ENCODE measurements around the gene TXLNA. TPM values are rescaled to one million over a fixed set of nuclear protein-coding genes. Genes with fewer than 3 reads are reported as not detected.

The TXLNA gene
- polyA plus RNA-seq, 1 experiment = 38.5 TPM

GRCh38 chr1:32215629-32216480, 36.4 kb downstream of the TXLNA start:
- Histone ChIP-seq H3K4me3 (ENCODE audit: low read depth, low read length) (no peak overlapping the region), H3K36me3 (ENCODE audit: control insufficient read depth, insufficient read depth, low read length) (peaks cover 21% of the 10 kb centered on the region), H3K27me3 (ENCODE audit: control insufficient read depth, insufficient read depth, low read length) (no peaks in the 10 kb centered on the region)
- TF ChIP-seq, protein P1, sequence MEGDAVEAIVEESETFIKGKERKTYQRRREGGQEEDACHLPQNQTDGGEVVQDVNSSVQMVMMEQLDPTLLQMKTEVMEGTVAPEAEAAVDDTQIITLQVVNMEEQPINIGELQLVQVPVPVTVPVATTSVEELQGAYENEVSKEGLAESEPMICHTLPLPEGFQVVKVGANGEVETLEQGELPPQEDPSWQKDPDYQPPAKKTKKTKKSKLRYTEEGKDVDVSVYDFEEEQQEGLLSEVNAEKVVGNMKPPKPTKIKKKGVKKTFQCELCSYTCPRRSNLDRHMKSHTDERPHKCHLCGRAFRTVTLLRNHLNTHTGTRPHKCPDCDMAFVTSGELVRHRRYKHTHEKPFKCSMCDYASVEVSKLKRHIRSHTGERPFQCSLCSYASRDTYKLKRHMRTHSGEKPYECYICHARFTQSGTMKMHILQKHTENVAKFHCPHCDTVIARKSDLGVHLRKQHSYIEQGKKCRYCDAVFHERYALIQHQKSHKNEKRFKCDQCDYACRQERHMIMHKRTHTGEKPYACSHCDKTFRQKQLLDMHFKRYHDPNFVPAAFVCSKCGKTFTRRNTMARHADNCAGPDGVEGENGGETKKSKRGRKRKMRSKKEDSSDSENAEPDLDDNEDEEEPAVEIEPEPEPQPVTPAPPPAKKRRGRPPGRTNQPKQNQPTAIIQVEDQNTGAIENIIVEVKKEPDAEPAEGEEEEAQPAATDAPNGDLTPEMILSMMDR (IDR thresholded peaks at IDR 0.05; ENCODE audit: insufficient read depth, low read depth, low read length) = peak; percentile 90
- DNase-seq (ENCODE audit: low read depth) = no peak
- ChIA-PET CTCF (interaction anchor here (0.6 to 4.0 kb wide), 42 partner anchors 8 to 198 kb away, joined by 3 to 35 read pairs (median 5); partner anchors contain the start of genes BSDC1, CCDC28B, FAM167B and HDAC1), POLR2A (interaction anchor here (0.5 to 0.8 kb wide), 4 partner anchors 20 to 120 kb away, joined by 3 to 17 read pairs (median 6); partner anchors contain the start of gene MARCKSL1)

DNA sequence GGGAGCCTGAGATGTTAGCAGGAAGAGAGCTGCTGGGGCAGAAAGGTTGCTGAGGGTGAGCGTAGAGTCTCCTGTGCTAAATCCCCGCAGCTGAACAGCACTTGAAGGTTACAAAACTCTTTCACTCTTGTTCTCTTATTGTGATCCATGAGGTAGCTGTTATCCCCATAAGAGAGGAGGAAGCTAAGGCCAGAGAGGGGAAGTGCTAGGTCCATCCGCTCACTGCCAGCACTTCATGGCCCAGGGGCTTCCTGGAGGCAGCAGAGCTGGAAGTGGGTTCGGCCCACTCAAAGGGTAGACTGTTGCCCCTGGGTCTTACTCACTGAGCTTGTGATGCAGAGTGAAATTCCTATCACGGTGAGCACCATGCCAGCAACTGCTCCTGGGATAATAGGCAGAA, 37.1 kb downstream of the TXLNA start:
- H3K36me3 ChIP-seq (ENCODE audit: control insufficient read depth, insufficient read depth, low read length) = peaks cover 21% of the 10 kb centered on the region
- H3K4me3 ChIP-seq (ENCODE audit: low read depth, low read length) = no peak overlapping the region
- ChIA-PET CTCF (interaction anchor here (0.7 to 4.0 kb wide), 24 partner anchors 9 to 198 kb away, joined by 3 to 35 read pairs (median 7); partner anchors contain the start of genes BSDC1, CCDC28B, FAM167B and HDAC1), POLR2A (interaction anchor here (0.6 to 0.8 kb wide), 2 partner anchors 30 to 35 kb away, joined by 3 to 6 read pairs; no protein-coding TSS in a partner anchor)
- DNase-seq (ENCODE audit: low read depth) = no peak
- TF ChIP-seq, protein P1 (IDR thresholded peaks at IDR 0.05; ENCODE audit: insufficient read depth, low read depth, low read length) = no peak
- no peaks in the 10 kb centered on the region for H3K27me3 ChIP-seq (ENCODE audit: control insufficient read depth, insufficient read depth, low read length)

DNA sequence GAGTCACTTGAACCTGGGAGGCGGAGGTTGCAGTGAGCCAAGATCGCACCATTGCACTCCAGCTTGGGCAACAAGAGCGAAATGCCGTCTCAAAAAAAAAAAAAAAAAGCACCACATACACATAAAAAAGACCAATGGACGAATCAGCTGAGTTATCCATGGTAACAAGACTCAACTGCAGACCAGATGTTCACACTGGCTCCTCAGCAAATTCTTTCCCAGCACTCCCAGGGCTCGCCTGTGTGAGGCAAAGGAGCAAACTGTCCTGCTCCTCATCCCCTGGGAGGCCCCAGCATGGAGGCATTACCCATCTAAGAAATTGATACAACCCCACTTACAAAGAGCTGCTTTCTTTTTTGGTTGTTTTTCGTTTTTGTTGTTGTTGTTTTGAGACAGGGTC, 39.5 kb downstream of the TXLNA start:
- Histone ChIP-seq H3K27me3 (ENCODE audit: control insufficient read depth, insufficient read depth, low read length) (no peaks in the 10 kb centered on the region), H3K4me3 (ENCODE audit: low read depth, low read length) (no peak overlapping the region), H3K36me3 (ENCODE audit: control insufficient read depth, insufficient read depth, low read length) (peaks cover 19% of the 10 kb centered on the region)
- POLR2A ChIA-PET = interaction anchor here (0.7 kb wide), 1 partner anchor 23 kb away, joined by 7 read pairs; no protein-coding TSS in a partner anchor
- DNase-seq (ENCODE audit: low read depth) = peak; percentile 54
- CTCF ChIA-PET = interaction anchor here (1.2 to 1.8 kb wide), 2 partner anchors 29 to 181 kb away, joined by 5 read pairs; no protein-coding TSS in a partner anchor
- TF ChIP-seq, protein P1 (IDR thresholded peaks at IDR 0.05; ENCODE audit: insufficient read depth, low read depth, low read length) = no peak

GRCh38 chr1:32220746-32221580, 41.5 kb downstream of the TXLNA start:
- DNase-seq (ENCODE audit: low read depth) = no peak

More at GRCh38 chr1:32220746-32221580, 41.5 kb downstream of the TXLNA start:
- TF ChIP-seq, protein P1 (IDR thresholded peaks at IDR 0.05; ENCODE audit: insufficient read depth, low read depth, low read length) = no peak
- ChIA-PET CTCF (interaction anchor here (0.8 to 1.2 kb wide), 2 partner anchors 28 to 131 kb away, joined by 3 read pairs; no protein-coding TSS in a partner anchor), POLR2A (no interaction called here)
- peaks cover 16% of the 10 kb centered on the region for H3K36me3 ChIP-seq (ENCODE audit: control insufficient read depth, insufficient read depth, low read length)
- no peaks in the 10 kb centered on the region for H3K27me3 ChIP-seq (ENCODE audit: control insufficient read depth, insufficient read depth, low read length)
- peak overlapping the region; percentile 67 for H3K4me3 ChIP-seq (ENCODE audit: low read depth, low read length)

Data from BJ (cell line).